Activated CD4-positive, CD25-positive, alpha-beta regulatory T cell treated with anti-CD3 and anti-CD28 coated beads, Interleukin-2, amount 50 U/mL, for 16 hours (primary cell): ENCODE results near the gene TSPOAP1.
A peak's percentile ranks its signal among the peaks of the same experiment; 100 is the strongest.

Source experiments
- DNase-seq: peaks from one replicate; pipeline ENCODE4 v3.0.0-alpha.2; 2020; ENCODE audit warnings: low read depth, low spot score

TSPOAP1 gene

DNA sequence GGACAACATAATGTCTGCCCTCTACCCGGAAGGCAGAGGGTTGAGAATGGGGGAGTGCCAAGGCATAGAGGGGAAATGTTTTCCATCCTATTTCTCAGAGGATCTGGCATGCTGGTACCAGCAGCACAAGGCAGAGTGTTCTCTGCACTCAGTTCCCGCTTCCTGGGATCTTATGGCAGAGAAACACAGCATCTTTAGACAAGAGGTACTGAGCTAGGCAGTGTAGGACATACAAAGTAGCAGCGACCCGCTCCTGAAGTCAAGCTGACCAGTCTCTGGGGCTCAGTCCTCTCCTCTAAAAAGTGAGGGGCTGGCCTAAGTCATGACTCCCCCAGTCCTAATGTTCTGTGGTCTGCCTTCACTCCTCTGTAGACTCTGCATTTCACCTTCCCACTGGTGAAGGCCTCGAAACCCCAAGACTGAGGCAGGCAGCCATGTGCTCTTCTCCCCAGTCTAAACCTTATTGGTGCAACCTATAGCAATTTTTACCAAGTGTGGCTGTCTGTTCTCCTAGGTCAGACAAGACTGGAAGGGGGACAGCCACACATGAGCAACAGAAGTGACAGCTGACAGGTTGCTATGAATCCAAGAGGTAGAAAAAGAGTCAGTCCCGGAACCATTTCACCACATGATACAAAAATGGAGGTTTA lies 11.3 kb upstream of the TSPOAP1 start:
- DNase-seq, result no peak

DNA sequence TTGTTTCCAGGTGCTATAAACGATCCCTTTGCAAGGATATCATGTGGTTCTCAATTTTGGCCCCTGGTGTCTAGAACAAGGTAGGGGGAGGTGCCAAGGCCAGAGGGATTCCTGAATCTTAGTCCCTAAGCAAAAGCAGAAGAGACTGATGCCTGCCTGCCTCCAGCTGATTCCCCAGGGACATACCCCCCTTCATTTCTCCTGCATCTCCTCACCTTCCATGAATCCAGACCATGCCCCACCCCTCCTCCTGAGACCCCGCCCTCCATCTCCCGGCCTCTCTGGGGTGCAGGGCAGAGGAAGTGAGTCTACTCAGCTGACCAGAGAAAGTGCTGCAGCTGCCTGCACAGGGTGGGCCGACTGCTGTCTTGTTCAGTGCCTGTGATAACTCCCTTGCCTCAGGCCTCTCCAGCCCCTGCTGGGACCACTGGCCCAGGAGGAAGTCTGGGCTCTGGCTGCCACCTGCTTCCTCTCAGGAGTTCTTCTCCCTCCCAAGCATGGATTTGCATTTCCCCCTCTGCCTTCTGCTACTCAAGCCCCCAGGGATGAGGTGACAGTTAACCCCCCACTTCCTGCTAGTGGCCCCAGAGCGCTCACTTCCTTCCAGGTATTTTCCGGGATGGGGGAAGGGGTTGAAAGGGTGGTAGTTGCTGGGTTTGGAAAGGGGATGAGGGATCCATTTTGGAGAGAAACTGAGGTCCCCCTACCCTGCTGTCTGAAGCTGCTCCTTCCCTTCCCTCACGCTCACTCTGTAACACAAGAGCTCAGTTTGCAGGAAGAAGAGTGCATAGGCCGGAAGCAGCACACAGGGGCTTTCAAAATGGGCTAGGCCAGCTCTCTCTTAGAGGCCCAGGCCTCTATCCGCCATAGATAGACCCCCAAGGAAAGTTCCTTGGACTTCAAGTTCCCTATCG lies 10.5 kb upstream of the TSPOAP1 start:
- DNase-seq, result no peak

- no peak for DNase-seq
Observed at GRCh38 chr17:58338454-58338840, 9.9 kb upstream of the TSPOAP1 start.

GRCh38 chr17:58337600-58338453 lies 9.2 kb upstream of the TSPOAP1 start:
- peak; percentile 83 for DNase-seq

DNA sequence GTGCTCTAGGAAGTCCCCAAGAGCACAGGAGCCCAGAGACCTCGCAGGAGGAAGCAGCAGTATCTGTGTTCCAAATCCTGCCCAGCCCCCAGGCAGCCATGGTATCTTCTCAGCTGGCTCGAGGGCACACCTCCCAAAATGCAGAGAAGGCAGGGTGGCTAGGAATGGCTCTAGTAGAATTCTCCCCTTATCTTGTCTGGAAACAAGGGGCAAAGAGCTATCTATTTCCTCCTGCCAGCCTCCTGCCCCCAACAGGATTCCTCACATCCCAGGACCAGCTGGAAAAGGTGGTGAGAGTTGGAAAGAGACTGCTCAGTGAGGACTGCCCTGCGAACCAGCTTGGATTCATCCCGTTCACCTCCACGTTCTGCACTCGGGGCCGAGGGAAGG lies 8.6 kb upstream of the TSPOAP1 start:
- DNase-seq, result no peak

GRCh38 chr17:58336456-58337209 lies 8.0 kb upstream of the TSPOAP1 start:
- DNase-seq, result no peak

GRCh38 chr17:58335779-58336455 lies 7.3 kb upstream of the TSPOAP1 start:
- DNase-seq, result no peak

DNA sequence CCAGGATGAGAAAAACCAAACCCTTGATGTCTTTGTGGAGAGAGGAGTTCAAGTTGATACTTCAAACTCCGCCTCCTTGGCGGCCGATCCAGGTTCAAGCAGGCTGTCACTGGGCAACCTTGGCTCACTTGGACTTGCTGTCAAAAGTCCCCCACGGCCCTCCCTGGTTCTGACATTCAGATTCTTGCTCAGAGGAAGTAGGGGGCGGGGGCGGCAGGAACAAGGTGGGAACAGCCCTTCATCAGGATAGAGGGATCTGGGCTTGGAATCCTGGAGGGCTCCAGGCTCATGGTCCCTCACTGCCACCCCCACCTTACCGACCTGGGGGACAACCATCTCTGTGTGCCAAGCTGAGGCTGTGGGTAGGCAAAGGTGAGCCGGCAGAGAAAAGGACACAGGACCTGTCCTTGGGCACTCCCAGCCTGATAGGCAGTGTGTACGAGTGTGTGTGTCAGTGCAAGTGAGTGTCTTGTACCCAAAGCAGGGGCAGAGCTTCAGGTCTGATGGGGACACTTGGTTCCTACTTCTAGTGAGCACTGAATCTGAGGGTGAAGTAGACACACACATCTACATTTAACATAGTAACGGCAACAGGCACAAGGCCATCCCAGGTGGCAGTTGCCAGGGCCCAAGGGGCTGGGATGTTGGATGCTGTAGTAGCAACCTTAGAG lies 6.6 kb upstream of the TSPOAP1 start:
- DNase-seq, result no peak

- no peak for DNase-seq
Observed at GRCh38 chr17:58334661-58335060, 6.1 kb upstream of the TSPOAP1 start.

DNA sequence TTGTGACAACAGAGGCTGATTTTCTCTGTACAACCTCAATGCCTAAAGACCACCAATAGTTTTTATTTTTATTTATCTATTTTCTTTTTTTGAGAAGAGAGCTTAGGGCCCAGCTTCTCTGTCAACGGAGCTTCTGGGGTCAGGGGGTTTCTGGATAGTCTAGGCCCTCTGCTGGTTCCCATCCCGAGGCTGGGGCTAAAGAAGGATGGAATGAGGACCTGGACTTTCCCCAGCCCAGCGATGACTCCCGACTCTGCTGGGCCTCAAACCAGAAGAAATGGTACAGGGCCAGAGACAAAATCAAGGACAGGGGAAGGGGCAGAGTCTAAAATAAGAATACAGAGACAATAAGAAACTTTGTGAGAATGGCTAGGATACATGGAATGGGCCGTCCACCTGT lies 5.7 kb upstream of the TSPOAP1 start:
- no peak for DNase-seq

- no peak for DNase-seq
Observed at GRCh38 chr17:58333736-58334207, 5.2 kb upstream of the TSPOAP1 start.

DNA sequence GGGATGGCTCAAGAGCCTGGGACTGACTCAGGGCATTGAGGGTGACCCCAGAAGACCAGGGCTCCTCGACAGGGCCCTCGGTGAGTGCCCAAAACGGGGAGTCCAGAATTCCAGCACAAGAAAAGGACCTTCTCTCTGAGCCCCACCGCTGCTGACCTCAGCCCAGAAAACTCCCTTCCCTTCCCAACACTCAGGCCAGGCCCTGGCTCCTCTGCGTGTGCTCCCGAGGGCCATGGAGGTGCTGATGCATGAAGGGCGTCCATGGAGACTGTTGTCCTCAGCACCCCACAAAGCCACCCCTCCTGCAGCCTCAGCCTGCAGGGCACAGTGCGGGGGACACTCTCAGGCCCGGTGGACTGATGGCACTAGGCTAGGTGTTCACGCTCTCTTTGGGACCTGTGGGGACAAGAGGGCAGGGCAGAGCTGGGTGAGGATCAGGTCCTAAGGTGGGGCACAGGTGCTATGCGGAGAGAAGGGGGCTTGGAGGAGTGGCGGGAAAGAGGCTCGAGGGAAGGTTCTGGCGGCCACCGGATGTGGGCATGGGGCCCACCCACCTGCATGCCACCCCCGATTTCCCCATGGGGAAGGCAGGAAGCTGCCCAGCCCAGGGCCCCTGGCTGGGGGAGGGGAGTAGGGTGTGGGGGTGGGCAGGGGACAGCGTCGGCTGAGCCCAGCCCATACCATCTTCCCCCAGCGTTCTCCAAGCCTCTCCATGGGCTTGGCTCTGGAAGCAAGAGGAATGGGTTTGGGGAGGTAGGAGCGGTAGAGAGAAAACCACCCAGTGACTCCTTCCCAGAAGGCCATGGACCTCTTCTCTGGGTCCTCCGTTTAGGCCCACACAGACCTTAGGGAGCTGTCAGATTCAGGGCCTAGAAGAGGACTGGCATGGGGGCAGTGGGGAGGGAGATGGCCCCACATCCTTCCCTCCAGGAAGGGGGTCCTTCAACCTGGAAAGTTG lies 4.5 kb upstream of the TSPOAP1 start:
- no peak for DNase-seq

DNA sequence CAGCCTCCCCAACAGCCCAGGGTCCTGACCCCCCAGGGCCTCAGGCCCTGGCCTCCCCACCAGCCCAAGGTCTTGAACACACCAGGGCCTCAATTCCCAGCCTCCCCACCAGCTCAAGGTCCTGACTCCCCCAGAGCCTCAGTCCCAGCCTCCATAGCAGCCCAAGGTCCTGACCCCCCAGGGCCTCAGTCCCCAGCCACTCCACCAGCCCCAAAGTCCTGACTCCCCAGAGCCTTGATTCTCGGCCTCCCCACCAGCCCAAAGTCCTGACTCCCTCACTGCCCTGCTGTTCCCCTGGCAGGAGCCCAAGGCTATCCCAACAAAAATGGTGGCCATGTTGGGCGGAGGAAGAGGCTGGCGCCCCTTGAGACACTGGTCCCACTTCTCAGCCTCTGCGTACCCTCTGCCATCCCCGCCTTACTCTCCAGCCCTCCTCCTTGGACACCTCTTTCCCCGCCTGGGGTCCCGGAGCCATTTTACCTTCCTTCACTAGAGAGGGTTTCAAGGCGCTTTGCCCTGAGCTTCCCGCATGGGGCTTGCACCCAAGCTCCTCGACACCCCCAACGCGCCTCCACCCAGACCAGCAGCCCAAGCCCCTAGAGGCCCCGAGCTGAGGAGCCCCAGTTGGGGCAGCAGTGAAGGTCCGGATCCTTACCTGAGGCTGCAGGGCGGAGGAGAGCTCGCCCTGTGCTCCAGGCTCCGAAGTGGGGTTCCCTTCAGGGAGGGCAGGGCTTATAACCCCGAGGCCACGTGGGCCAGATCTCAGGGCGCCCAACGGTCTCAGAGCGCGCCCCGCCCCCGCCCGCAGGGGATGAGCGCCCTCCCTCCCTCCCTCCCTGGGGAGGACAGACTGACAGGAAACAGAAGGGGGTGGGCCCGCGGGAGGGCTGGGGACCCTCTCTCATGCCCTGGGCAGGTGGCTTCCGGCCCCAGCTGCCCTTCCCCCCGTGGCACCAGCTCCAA lies 3.5 kb upstream of the TSPOAP1 start:
- DNase-seq, result peak; percentile 78

DNA sequence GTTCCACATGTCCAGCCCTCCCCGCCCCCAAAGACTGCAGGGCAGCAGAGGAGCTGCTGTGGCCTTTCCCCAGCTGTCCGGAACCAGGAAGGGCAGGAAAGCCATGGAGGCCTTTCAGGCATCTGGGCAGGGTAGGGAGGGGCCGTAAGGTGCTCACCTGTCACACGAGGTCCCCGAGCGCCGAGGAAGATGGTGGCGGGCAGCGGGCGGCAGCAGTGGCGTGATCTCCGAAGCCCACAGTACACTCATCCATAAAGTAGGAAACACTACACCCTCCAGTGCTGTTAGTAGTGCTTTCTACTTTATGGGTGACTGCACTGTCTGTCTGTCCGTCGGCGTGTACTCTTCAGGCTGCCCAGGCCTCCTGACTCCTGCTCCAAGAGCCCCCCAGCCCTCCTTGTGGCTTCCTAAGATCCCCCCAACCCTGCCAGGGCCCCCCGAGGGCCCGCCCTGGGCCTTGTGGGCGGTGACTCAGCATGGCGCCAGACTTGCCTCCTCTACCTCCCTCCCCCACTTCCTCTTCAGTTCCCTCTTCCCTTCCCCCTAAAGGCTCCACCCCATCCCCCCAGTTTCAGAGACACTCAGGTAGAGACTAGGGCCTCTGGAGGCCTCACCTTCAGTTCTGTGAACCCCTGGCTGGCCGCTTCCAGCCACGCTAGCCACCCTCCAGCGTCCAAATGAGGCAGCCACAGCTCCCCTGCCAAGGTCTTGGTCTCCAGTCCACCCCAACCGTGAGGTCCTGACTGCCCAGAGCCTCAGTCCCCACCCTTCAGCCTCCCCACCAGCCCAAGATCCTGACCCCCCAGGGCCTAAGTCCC lies 2.6 kb upstream of the TSPOAP1 start:
- peak; percentile 65 for DNase-seq

DNA sequence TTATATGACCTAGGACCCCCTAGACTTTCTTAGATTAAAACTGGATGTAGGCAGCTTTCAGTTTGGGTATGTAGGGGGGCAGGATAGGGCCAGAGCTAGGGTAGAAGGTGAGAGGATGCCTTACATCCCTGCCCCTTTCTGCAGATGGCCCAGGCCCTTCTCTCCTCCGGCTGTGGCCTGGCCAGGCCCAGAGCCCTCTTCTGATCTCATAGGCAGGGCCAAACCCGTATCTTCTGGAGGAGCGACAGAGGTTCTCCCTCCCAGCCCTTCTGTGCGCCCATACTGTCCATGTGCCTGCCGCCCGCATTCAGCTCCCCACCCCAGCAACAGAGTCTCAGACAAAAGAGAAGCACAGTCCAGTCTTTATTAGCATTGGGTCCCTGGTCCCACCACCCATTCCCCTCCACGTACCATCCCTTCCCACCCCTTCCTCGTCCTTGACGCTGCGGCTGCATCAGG lies 2.0 kb upstream of the TSPOAP1 start:
- no peak for DNase-seq

GRCh38 chr17:58329810-58330537 lies 1.4 kb upstream of the TSPOAP1 start:
- no peak for DNase-seq
